Measurements from ENCODE around the gene FRMD8. TPM values are rescaled to one million over a fixed set of nuclear protein-coding genes. Genes with fewer than 3 reads are reported as not detected.

FRMD8 gene
- polyA plus RNA-seq, 1 donor from 2014 or later, result 22.2 TPM

DNA sequence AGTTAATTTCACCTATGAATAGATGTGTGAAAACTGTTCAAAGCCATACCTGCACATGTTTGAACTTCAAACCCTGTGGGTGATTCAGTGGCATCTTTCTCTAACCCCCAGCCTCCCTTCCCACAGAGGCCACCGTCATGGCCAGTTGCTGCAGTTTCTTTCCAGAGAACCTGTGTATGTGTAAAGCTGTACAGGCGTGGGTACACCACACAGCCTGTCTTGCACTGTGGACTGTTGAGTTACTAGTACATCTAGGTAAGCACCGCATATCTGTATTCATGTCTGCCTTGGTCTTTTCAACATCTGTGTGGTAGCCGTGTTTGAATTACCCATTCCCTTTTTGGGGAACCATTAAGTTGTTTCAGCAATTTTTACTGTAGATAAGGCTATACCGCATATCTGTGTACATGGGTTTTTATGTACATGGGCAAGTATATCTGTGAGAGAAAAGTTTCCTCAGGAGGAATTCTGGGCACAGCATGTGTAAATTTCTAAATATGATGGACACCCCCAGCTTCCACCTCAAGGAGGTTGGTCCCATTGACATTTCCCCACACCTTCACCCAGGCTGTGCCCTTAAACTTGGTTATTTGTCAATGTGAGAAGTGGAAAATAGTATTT lies 50.1 kb downstream of the FRMD8 start:
- H3K79me2 ChIP-seq (replicated peaks; ENCODE audit: insufficient read depth, low read length), result no peaks in the 10 kb centered on the region
- H4K20me1 ChIP-seq (ENCODE audit: insufficient read depth), result no peaks in the 10 kb centered on the region
- H2AFZ ChIP-seq (ENCODE audit: low read depth, low read length), result no peak overlapping the region
- no peak overlapping the region for H3K4me3 ChIP-seq (ENCODE audit: low read length)
- no peaks in the 10 kb centered on the region for H3K36me3 ChIP-seq (ENCODE audit: insufficient read depth, low read length)
- TF ChIP-seq RAD21 (conservative IDR thresholded peaks at IDR 0.05), result no peak
- TF ChIP-seq EZH2 (IDR thresholded peaks at IDR 0.05; ENCODE audit: borderline replicate concordance, insufficient read depth, low read length, poor library complexity, severe bottlenecking), result no peak
- TF ChIP-seq, protein P1, sequence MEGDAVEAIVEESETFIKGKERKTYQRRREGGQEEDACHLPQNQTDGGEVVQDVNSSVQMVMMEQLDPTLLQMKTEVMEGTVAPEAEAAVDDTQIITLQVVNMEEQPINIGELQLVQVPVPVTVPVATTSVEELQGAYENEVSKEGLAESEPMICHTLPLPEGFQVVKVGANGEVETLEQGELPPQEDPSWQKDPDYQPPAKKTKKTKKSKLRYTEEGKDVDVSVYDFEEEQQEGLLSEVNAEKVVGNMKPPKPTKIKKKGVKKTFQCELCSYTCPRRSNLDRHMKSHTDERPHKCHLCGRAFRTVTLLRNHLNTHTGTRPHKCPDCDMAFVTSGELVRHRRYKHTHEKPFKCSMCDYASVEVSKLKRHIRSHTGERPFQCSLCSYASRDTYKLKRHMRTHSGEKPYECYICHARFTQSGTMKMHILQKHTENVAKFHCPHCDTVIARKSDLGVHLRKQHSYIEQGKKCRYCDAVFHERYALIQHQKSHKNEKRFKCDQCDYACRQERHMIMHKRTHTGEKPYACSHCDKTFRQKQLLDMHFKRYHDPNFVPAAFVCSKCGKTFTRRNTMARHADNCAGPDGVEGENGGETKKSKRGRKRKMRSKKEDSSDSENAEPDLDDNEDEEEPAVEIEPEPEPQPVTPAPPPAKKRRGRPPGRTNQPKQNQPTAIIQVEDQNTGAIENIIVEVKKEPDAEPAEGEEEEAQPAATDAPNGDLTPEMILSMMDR (IDR thresholded peaks at IDR 0.05; ENCODE audit: poor library complexity, severe bottlenecking), result no peak
- TF ChIP-seq TAF1 (IDR thresholded peaks at IDR 0.05; ENCODE audit: low read depth), result no peak
- TF ChIP-seq SMC3 (conservative IDR thresholded peaks at IDR 0.05; ENCODE audit: poor library complexity), result no peak
- no peak for TF ChIP-seq POLR2AphosphoS5 (IDR thresholded peaks at IDR 0.05)
- TF ChIP-seq, protein P2, sequence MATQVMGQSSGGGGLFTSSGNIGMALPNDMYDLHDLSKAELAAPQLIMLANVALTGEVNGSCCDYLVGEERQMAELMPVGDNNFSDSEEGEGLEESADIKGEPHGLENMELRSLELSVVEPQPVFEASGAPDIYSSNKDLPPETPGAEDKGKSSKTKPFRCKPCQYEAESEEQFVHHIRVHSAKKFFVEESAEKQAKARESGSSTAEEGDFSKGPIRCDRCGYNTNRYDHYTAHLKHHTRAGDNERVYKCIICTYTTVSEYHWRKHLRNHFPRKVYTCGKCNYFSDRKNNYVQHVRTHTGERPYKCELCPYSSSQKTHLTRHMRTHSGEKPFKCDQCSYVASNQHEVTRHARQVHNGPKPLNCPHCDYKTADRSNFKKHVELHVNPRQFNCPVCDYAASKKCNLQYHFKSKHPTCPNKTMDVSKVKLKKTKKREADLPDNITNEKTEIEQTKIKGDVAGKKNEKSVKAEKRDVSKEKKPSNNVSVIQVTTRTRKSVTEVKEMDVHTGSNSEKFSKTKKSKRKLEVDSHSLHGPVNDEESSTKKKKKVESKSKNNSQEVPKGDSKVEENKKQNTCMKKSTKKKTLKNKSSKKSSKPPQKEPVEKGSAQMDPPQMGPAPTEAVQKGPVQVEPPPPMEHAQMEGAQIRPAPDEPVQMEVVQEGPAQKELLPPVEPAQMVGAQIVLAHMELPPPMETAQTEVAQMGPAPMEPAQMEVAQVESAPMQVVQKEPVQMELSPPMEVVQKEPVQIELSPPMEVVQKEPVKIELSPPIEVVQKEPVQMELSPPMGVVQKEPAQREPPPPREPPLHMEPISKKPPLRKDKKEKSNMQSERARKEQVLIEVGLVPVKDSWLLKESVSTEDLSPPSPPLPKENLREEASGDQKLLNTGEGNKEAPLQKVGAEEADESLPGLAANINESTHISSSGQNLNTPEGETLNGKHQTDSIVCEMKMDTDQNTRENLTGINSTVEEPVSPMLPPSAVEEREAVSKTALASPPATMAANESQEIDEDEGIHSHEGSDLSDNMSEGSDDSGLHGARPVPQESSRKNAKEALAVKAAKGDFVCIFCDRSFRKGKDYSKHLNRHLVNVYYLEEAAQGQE (IDR thresholded peaks at IDR 0.05; ENCODE audit: borderline replicate concordance), result no peak
- TF ChIP-seq MXI1 (conservative IDR thresholded peaks at IDR 0.05; ENCODE audit: poor library complexity, severe bottlenecking), result no peak
- TF ChIP-seq EP300 (conservative IDR thresholded peaks at IDR 0.05; ENCODE audit: poor library complexity, severe bottlenecking), result no peak
- H3K9me2 ChIP-seq (ENCODE audit: insufficient read depth, low read length), result no peaks in the 10 kb centered on the region
- H3F3A ChIP-seq (ENCODE audit: insufficient read depth, low read length, poor library complexity, severe bottlenecking), result no peaks in the 10 kb centered on the region
- H3K4me2 ChIP-seq (ENCODE audit: low read length), result no peak overlapping the region
- H3K27me3 ChIP-seq (ENCODE audit: insufficient read depth, low read depth, low read length), result no peaks in the 10 kb centered on the region
- H3K9me3 ChIP-seq (ENCODE audit: low read length), result no peaks in the 10 kb centered on the region
- no peak overlapping the region for H3K9ac ChIP-seq (ENCODE audit: low read length)
- H3K27ac ChIP-seq (ENCODE audit: low read length), result no peak overlapping the region

DNA sequence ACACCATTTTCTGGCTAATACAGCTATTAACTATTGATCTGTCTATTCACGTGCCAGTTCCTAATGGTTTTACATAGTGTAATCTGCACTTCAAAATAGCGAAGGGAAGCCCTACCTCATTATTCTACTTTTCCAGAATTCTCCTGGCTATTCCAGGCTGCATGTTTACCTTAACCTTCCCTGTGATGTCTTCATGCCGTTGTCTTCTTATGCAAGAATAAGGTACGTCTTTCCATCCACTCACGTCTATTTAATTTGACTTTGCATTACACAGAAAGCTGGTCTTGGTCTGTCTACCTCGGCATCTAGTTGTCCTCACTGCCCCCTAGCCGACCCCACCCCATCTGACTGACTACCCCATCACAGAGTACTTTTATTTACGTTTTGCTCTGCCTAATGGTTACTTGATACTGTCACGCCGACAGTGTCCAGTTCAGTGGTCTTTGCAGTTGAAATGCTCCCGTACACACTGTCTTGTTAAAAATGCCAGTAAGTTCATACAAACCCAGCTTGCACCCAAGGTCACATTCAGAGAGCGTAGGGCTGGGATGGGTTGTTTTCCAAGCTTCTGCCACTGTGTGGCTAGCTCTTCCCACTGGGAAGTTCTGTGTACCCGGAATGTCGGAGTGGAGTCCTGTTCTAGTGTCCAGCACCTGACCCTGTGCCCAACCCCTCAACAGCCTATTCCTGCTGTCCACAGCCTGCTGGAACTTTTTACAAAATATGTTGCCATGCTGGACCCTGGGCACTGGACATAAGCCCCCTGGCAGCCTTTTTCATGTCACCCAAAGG lies 51.2 kb downstream of the FRMD8 start:
- no peak overlapping the region for H3K27ac ChIP-seq (ENCODE audit: low read length)
- no peak for TF ChIP-seq SMC3 (conservative IDR thresholded peaks at IDR 0.05; ENCODE audit: poor library complexity)
- TF ChIP-seq EP300 (conservative IDR thresholded peaks at IDR 0.05; ENCODE audit: poor library complexity, severe bottlenecking), result no peak
- no peak for TF ChIP-seq RAD21 (conservative IDR thresholded peaks at IDR 0.05)
- TF ChIP-seq, protein P1 (IDR thresholded peaks at IDR 0.05; ENCODE audit: poor library complexity, severe bottlenecking), result no peak
- TF ChIP-seq EZH2 (IDR thresholded peaks at IDR 0.05; ENCODE audit: borderline replicate concordance, insufficient read depth, low read length, poor library complexity, severe bottlenecking), result no peak
- TF ChIP-seq MXI1 (conservative IDR thresholded peaks at IDR 0.05; ENCODE audit: poor library complexity, severe bottlenecking), result no peak
- TF ChIP-seq, protein P2 (IDR thresholded peaks at IDR 0.05; ENCODE audit: borderline replicate concordance), result no peak
- no peak for TF ChIP-seq TAF1 (IDR thresholded peaks at IDR 0.05; ENCODE audit: low read depth)
- TF ChIP-seq POLR2AphosphoS5 (IDR thresholded peaks at IDR 0.05), result no peak
- H3K4me2 ChIP-seq (ENCODE audit: low read length), result no peak overlapping the region
- no peaks in the 10 kb centered on the region for H3K27me3 ChIP-seq (ENCODE audit: insufficient read depth, low read depth, low read length)
- no peaks in the 10 kb centered on the region for H3K79me2 ChIP-seq (replicated peaks; ENCODE audit: insufficient read depth, low read length)
- no peaks in the 10 kb centered on the region for H3K36me3 ChIP-seq (ENCODE audit: insufficient read depth, low read length)
- no peaks in the 10 kb centered on the region for H3K9me3 ChIP-seq (ENCODE audit: low read length)
- H3K4me3 ChIP-seq (ENCODE audit: low read length), result no peak overlapping the region
- H4K20me1 ChIP-seq (ENCODE audit: insufficient read depth), result no peaks in the 10 kb centered on the region
- H3F3A ChIP-seq (ENCODE audit: insufficient read depth, low read length, poor library complexity, severe bottlenecking), result no peaks in the 10 kb centered on the region
- no peak overlapping the region for H2AFZ ChIP-seq (ENCODE audit: low read depth, low read length)
- H3K9ac ChIP-seq (ENCODE audit: low read length), result no peak overlapping the region
- H3K9me2 ChIP-seq (ENCODE audit: insufficient read depth, low read length), result no peaks in the 10 kb centered on the region

All from neural cell (in vitro differentiated cells).